IPS-11a (cell line): ENCODE measurements around the gene SLC25A13.

Source experiments
- H3K4me3 ChIP-seq: one replicate; pipeline ENCODE4 v1.5.1; 2013; ENCODE audit warnings: low read depth, low read length, control low read depth

SLC25A13 gene

GRCh38 chr7:96212474-96212873, 109.4 kb downstream of the SLC25A13 start:
- no peak overlapping the region for H3K4me3 ChIP-seq

GRCh38 chr7:96211954-96212353, 109.9 kb downstream of the SLC25A13 start:
- H3K4me3 ChIP-seq, result no peak overlapping the region

GRCh38 chr7:96205665-96206064, 116.2 kb downstream of the SLC25A13 start:
- H3K4me3 ChIP-seq, result no peak overlapping the region

- no peak overlapping the region for H3K4me3 ChIP-seq
Observed at GRCh38 chr7:96204601-96205000, 117.3 kb downstream of the SLC25A13 start.

- no peak overlapping the region for H3K4me3 ChIP-seq
Observed at GRCh38 chr7:96203786-96204185, 118.1 kb downstream of the SLC25A13 start.

- no peak overlapping the region for H3K4me3 ChIP-seq
Observed at GRCh38 chr7:96202102-96202501, 119.8 kb downstream of the SLC25A13 start.

- no peak overlapping the region for H3K4me3 ChIP-seq
Observed at GRCh38 chr7:96200740-96201139, 121.2 kb downstream of the SLC25A13 start.

GRCh38 chr7:96199421-96199820, 122.5 kb downstream of the SLC25A13 start:
- no peak overlapping the region for H3K4me3 ChIP-seq

GRCh38 chr7:96198047-96198636, 123.8 kb downstream of the SLC25A13 start:
- H3K4me3 ChIP-seq, result no peak overlapping the region

- H3K4me3 ChIP-seq, result no peak overlapping the region
Observed at GRCh38 chr7:96196676-96197075, 125.2 kb downstream of the SLC25A13 start.

- H3K4me3 ChIP-seq, result no peak overlapping the region
Observed at GRCh38 chr7:96189129-96189820, 132.6 kb downstream of the SLC25A13 start.

GRCh38 chr7:96188591-96188991, 133.3 kb downstream of the SLC25A13 start:
- H3K4me3 ChIP-seq, result no peak overlapping the region

GRCh38 chr7:96188174-96188581, 133.7 kb downstream of the SLC25A13 start:
- H3K4me3 ChIP-seq, result no peak overlapping the region

GRCh38 chr7:96187735-96188134, 134.2 kb downstream of the SLC25A13 start:
- no peak overlapping the region for H3K4me3 ChIP-seq

- no peak overlapping the region for H3K4me3 ChIP-seq
Observed at GRCh38 chr7:96184783-96185182, 137.1 kb downstream of the SLC25A13 start.

- no peak overlapping the region for H3K4me3 ChIP-seq
Observed at GRCh38 chr7:96183163-96183670, 138.7 kb downstream of the SLC25A13 start.

GRCh38 chr7:96182424-96183158, 139.3 kb downstream of the SLC25A13 start:
- no peak overlapping the region for H3K4me3 ChIP-seq

- no peak overlapping the region for H3K4me3 ChIP-seq
Observed at GRCh38 chr7:96181174-96181573, 140.7 kb downstream of the SLC25A13 start.

GRCh38 chr7:96179837-96180236, 142.1 kb downstream of the SLC25A13 start:
- no peak overlapping the region for H3K4me3 ChIP-seq

GRCh38 chr7:96179341-96179740, 142.6 kb downstream of the SLC25A13 start:
- H3K4me3 ChIP-seq, result no peak overlapping the region

GRCh38 chr7:96178581-96178980, 143.3 kb downstream of the SLC25A13 start:
- no peak overlapping the region for H3K4me3 ChIP-seq

- H3K4me3 ChIP-seq, result no peak overlapping the region
Observed at GRCh38 chr7:96177353-96177752, 144.5 kb downstream of the SLC25A13 start.
